HT-29 (cell line): ENCODE results near the gene ERLIN1. TPM values are rescaled to one million over a fixed set of nuclear protein-coding genes. Genes with fewer than 3 reads are reported as not detected.

Experiments
- DNase-seq: peaks from one replicate; pipeline ENCODE4 v3.0.0-alpha.2; 2015; ENCODE audit warnings: low spot score
- total RNA-seq: library from RNA; depleted of rRNA; stranded (reverse); fragments of >200 nt; shearing (Covaris generic); gene quantifications from 2 replicates; pipeline ENCODE4 v1.2.3, GENCODE V29; 2014

Gene ERLIN1
- total RNA-seq, 1 experiment from 2014 or later, result 12.5 TPM

- no peak for DNase-seq
These were observed 13.5 kb downstream of the ERLIN1 start for GRCh38 chr10:100172349-100172748.

DNA sequence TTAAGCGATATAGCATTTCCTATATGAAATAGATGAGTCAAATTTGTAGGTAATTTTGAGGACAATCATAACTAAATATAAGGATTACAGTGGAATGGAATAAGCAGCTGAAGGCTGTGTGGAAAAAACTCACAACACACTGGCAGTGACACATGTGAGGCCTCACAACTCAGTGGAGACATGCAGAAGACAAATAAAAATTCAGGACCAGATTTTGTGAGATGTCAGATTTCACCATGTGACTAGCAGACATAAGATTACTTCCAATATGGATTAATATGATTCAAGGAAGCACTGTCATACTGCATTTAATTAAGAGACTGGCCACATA, 17.6 kb downstream of the ERLIN1 start:
- no peak for DNase-seq

DNA sequence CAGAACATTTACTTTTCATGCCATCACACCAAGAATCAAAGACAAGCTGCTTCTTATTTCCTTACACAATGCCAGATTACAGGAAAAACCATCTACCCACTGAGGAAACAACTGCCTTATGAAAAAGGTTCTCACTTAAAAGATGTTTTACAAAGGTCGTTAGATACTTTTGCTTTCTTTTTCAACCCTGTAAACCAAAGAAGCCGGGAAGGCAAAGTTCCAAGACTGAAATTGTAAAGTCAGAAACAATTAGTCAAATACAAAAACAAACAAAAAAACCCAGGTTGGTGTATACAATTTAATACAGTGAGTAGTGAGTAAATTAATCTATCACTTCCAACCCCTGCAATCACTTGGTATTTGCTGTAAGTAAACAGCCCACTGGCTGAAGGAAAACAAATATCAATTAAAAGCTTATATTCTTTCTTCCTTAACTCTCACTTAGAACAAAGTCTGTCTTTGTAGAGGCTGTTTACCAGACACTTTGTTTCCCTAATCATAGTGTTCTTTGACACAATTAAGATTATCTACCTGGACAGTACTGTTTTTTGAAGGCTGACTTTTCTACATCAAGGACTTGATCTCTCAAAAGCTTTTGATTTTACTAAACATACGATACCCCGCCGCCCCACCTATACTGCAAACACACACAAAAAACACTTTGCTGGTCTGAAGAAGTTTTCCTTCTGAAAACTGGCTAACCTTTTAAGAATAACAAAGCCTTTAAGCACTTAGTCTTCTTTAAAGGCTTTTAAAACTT, 18.1 kb downstream of the ERLIN1 start:
- no peak for DNase-seq

DNA sequence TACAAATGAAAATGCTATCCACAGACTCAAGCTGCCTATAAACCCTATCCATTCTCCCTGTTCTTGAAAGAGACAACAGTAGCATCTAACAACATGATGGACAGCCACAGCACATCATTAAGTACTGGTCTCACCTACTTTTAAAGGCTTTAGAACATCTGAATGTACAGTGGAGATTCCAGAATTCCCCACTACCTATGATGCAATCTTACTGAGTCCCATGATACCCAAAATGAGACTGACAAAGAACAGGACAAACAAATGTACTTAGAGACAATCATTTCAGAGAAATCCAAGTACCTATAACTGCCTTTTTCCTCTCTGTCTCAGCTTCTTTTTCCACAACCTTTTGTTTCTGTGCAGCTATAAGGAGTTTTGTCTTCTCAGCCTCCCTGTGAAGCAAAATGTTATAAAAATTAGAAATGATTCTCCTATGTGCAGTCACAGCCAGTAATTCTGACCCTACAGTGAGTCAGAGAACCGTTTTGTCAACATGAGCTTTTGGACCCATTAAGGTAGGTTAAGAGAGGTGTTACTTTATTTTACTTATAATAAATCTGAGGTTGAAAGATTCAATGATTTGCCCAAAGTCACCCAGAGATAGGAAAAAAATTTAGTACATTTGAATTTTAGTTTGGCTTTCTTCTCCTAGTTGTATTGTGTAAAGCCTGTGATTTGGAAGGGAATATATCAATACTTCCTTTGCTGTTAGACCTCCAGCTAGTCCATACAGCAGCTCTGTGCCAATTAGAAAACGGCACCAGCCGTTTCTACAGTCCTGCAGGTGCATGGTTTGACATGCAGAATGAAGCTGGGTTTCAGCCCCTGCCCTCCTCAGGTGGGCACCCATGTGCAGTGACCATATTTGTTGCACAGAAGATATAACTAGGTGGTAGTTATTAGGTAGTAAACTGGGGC, 21.9 kb downstream of the ERLIN1 start:
- no peak for DNase-seq

DNA sequence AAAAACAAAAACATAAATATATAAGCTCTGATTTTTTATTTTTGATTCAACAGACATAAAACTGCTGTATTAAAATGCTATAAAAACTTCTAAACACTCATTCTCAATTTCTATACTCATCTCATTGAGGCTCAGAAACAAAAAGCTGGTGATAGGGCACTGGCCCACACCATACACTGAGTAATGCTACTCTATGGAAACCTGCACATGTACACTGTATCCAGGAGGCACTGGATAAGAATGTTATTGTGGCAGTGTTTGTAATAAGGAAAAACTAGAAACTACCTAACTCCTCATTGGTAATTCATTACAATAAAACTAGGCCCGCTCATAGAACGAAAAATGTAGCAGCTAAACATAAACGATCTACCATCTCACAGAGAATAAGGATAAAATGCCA, 23.1 kb downstream of the ERLIN1 start:
- DNase-seq, result no peak

GRCh38 chr10:100158044-100158805, 27.6 kb downstream of the ERLIN1 start:
- DNase-seq, result no peak

DNA sequence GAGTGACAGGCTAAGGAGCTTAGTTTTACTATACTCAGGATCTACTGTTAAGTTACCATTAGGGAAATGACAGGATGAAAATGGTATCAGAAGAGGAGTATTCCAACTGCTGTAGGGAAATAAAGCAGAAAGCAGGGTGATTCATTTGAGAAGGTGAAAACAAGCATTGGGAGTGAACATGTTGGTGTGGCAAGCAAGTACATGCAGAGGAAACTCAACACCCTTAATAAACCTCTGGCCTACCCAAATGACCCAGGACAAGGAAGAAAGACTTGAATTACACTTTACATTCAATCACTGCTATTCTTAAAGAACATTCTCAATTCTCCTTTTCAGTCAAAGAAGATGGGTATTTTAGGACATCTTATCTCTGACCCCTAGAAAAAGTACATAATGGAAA, 28.7 kb downstream of the ERLIN1 start:
- no peak for DNase-seq

GRCh38 chr10:100155936-100156335, 29.9 kb downstream of the ERLIN1 start:
- DNase-seq, result no peak

- no peak for DNase-seq
These were observed 31.2 kb downstream of the ERLIN1 start for GRCh38 chr10:100154666-100155065.

DNA sequence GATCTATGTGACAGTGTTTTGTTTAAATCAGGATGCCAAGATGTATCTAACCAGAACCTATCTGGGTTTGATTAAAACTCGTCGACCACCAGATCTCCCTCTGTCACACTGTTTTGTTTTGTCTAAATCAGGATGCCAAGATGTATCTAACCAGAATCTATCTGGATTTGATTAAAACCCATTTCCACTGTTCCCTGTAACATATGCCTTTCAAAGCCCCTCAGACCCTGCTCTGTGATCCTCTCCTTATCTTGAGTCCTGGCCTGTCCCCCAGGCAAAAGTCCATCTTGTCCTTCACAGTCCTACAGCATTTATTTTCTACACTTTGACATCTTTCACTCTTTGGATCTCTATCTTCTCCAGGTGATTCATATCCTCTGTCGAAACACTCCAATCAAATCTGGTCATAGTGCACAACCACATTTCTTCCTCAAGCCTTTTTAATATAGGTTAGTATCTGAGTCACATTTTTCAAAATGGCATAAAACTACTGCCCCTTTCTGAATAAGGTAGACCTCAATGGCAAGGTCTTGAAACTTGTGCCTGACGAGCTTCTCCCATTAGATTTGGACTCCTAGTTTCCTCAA, 32.5 kb downstream of the ERLIN1 start:
- no peak for DNase-seq

DNA sequence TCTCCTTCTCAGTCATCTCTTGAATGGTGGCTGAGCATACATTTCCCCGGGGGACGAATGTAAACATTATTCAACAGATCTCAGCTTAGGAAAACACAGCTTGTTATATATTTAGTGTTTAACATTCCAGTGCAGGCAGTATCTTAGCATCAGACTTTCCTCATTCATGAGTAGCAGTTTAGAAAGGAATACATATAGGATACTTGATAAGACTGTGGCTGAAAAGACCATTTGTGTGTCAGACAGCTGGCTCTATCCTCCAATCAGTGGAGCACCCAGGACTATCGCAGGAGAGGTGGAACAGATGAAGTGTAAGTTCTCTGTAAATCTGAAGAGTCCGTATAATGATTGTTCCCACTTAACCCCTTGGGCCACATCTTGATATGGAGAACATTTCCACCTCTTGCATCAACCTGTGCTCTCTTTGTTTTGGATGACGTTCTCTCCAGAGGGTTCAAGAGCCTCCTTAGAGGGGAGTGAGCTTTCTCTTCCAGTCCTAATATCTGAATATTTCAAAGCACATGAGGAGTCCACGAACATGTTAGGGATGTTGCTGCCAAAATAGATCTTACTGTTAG, 34.0 kb downstream of the ERLIN1 start:
- DNase-seq, result no peak

GRCh38 chr10:100148353-100149211, 37.2 kb downstream of the ERLIN1 start:
- no peak for DNase-seq

GRCh38 chr10:100146875-100147650, 38.8 kb downstream of the ERLIN1 start:
- DNase-seq, result no peak

DNA sequence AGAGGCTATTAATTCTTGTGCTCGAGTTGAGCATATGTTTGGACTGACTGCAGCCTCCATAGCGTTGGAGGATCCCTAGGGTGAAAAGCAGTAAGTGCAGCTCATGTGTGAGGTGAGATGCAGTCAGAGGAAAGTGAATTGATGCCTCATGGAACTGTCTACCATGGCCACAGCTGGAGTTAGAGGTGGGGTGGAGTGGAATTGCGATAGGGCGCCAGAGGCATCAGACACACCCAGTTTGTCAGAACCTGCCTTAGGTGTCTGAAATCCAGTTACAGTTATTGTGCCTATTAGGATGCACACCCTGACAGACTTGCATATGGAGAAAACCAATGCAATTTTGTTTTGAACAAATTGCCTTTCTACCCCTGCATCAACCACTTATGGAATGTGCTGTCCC, 39.4 kb downstream of the ERLIN1 start:
- no peak for DNase-seq

- no peak for DNase-seq
These were observed 42.1 kb downstream of the ERLIN1 start for GRCh38 chr10:100143756-100144155.

DNA sequence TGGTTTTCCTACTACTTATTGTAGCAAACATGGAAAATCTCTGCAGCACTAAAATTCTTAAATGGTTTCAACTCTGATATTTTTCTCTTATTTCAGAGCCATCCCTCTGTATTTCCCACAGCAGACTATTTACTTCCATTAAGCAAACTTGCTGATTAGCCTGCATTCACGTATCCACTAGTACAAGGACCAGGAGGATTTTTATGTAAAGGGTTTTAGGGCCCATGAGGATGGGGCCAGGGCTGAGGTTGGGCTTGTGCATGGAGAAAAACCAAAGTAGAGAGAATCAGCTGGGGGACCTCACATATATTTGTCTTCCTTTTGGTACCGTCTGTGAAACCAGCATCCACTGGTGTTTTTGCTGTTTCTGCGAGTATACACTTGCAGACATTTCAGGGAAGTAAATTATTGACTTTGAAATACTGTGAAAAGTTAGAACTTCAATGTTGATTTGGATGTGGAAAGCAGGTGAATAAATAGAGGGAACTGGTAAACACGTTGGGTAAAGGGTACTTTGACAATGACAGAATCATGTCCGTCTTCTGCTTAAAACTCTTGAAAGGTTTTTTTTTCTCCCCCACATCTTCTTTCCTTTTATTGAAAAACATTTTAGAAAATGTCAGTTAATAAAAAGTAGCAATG, 44.3 kb downstream of the ERLIN1 start:
- no peak for DNase-seq

DNA sequence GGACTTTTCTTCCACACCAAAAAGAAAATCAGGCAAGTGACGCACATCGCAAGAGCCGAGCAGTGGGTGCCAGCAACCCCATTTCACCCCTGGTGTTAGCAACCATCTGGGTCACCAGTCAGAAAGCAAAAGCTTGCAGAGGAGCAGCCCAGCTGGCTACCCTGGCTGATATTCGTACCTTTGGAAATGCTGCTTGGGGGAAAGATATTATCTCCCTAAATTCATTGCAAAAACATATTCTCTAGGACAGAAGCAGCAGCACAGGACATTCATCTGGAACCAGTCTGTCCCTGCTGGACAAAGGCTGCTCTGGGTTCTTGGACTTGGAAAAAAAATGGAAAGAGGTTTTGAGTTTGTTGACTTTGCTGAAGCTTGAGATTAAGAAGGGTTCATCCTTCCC, 45.8 kb downstream of the ERLIN1 start:
- no peak for DNase-seq

- no peak for DNase-seq
These were observed 46.8 kb downstream of the ERLIN1 start for GRCh38 chr10:100138921-100139496.

DNA sequence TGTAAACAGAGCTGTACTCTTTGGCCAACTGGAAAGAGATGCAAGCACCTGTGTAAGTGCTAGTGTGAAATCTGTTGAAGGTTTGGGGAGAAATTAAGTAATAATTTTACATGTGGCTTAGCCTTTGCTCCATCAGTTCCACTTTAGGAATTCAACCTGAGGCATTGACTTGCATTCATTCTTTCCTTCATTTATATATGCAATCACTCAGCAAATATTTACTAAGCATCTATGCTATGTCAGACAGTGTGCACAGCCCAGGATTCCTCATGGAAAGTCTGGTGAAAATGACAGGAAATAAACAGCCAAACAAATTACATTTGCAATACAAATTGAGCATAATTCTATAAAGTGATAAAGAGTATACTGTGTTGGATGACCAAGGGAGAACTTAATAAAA, 50.3 kb downstream of the ERLIN1 start:
- no peak for DNase-seq
